HG03565 (cell line): ENCODE results near the gene ABI3BP.

Source experiments
- ATAC-seq: cut with Tn5 transposase; IDR thresholded peaks from one replicate; pipeline ENCODE4 v1.9.1; 2021; ENCODE audit warnings: mild to moderate bottlenecking, moderate library complexity; ENCODE audit not compliant: unreplicated experiment

The ABI3BP gene

DNA sequence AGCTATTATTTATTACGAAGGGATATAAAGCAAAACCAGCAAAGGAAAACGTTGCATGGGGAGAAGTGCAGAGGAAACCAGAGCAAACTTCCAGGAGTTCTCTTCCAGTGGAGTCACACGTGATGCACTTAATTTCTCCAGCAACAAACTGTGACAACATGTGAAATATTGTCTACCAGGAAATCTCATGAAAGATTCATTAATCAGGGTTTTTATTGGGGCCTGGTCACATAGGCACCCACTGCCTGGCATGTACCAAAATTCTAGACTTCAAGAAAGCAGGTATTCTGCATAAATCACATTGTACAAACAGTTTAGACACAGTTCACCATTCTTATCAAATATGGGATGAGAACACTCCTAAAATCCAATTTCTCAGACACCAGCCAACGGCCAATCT lies 289.4 kb downstream of the ABI3BP start:
- ATAC-seq = no peak

DNA sequence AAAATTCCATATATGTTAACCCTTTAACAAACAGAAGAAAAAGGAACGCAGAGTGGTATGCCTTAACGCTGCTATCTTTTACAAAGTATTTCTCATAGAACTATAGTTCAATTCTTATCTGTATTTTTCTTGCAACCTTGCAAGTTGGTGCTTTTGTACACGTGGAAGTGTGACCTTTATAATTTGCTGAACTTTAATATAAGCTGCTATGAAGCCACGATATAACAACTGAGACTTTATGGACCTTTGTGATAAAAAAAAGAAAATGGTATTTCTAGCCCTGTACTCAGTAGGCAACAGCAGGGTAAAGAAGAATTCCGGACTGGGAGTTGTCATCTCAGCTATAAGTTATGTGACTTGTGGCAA lies 290.3 kb downstream of the ABI3BP start:
- no peak for ATAC-seq

DNA sequence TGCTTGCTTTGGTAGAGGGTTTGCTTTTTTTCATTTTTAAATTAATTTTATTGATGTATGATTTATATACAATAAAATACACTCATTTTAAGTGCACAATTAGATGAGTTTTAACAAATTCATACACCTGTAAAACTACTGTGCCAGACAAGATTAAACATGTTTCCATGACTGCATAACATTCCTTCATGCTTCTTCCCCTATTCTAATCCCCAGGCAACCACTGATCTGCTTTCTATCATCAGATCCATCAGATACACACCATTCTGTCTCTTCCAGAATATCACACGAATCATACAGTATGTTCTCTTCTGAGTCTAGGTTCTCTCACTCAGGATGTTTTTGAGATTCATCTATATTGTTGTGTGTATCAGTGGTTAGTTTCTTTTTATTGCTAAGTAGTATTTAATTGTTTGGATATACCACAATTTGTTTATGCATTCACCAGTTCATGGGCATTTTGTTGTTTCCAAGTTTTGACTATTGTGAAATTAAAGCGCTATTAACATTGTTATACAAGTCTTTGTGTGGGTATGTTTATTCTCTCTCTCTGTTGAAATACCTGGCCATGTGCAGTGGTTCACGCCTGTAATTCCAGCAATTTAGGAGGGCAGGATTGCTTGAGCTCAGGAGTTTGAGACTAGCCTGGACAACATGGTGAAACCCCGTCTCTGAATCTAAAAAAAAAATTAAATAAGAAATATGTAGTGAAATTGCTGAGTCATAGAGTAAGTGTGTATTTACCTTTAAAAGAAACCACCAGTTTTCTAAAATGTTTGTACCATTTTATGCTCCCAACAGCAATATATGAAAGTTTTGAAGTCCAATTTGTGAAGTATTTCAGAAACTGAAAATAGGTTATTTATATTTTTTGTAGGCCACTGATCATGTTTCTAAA lies 290.9 kb downstream of the ABI3BP start:
- no peak for ATAC-seq

DNA sequence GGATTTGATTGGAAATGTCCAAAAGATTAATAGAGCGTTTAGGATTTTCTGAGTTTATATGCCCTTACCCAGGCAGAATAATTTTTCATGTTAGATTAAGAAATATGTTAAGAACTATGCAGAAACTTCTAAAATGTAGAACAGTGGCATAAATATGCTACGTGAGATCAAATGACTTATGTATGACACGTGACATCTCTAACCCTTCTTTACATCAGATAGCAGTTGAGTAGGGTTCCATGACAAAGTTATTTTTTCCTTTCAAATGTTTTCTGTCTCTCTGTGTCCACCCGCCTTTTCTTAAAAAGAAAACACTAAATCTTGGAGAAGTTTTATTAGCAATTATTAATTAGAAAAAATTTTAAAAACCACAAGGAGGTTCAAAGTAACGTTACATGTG lies 292.5 kb downstream of the ABI3BP start:
- ATAC-seq = no peak
